Fibroblast of skin of left biceps (primary cell): ENCODE results near the gene ETF1.

Experiments
- DNase-seq, 2 experiments: peaks; one replicate each; pipeline ENCODE4 v3.0.0-alpha.2; 2013; ENCODE audit warnings: low read depth in 2 of 2

Gene ETF1

DNA sequence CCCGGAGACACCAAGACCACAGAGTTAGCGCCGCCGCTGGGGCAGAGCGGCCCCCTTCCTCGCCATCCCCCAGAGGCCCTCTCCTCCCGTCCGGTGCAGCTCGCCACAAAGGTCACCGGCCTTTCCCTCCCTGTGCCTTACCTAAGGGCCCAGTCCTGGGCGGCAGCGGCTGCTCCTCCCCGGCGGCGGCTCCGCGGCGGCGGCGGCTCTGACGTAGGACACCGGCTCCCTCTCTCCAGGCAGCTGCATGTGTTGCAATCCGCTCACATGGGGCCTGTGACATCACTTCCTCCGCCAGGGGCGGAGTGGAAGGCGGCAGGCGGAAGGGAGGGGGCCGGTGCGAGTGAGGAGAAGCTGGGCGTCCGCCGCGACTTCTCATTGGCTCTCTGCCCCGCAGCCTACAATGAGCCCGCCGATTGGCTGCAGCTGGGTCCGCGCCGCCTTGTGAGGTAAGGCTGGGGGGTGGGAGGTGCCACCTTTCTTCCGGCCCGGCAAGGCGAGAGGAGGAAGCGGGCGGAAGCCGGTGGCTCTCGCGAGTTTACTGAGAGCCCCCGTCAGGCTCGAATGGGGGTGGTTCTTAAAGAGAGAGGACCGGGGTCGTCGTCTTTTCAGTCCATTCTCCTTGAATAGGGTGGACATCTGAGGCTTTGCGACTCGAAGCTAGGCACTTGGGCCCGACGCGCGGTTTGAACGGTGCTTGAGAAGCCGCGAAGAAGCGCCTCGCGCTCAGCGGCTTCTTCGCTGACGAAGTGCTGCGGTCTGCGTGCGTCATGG lies at the start of gene ETF1:
Gene ETF1 (minus strand): TSS at position 281 of the 774 bp plus-strand sequence. CDS start 318 bp downstream, outside the sequence.
- peak; percentile 99 for DNase-seq

DNA sequence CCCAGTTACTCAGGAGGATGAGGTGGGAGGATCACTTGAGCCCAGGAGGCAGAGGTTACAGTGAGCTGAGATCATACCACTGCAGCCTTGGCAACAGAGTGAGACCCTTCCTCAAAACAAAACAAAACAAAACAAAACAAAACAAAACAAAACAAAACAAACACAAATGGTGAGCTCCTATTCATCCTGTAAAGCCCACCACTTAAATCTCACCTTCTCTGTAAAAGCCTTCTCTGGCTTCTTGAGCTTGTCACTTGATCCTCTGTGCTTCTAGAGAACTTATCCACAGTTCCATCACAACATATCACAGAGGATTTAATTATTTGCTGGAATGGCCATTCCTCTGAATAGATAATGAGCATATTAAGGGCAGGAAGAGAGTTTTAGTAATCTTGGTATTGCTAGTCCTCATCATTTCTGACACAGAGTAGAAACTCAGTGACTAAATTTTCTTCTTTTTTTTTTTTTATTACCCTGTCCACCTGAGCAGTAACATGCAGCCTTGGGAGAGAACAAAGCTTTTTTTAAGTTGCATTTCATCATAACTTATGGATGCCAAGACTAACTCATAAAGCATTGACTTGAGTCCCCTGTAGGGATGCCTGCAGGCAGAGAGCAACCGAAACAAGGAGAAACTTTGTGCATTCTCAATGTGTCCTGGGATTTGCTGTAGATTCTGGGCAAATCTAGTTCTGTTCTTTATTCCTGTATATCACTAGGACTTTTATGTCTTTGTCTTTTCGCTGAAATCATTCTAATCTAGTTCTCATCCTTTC lies 45.2 kb upstream of the ETF1 start:
- no peak for DNase-seq

DNA sequence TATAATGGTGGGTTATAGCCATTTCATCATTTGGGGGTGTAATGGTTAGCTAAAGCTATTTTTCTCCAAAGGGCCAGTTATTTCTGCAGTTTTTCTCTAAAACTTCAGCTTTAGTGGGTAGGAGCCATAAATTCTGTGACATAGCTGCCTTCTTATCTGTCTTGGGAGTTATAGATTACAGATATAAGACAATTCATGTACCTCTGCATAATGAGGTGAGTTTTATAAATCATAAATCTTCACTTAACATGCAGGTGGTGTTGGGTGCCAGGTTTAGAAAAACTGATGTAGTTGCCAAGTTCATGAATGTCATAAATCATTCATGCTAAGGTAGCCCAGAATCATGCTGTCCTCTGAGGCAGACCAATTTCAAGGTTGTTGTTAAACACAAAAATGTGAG lies 42.1 kb upstream of the ETF1 start:
- no peak for DNase-seq

DNA sequence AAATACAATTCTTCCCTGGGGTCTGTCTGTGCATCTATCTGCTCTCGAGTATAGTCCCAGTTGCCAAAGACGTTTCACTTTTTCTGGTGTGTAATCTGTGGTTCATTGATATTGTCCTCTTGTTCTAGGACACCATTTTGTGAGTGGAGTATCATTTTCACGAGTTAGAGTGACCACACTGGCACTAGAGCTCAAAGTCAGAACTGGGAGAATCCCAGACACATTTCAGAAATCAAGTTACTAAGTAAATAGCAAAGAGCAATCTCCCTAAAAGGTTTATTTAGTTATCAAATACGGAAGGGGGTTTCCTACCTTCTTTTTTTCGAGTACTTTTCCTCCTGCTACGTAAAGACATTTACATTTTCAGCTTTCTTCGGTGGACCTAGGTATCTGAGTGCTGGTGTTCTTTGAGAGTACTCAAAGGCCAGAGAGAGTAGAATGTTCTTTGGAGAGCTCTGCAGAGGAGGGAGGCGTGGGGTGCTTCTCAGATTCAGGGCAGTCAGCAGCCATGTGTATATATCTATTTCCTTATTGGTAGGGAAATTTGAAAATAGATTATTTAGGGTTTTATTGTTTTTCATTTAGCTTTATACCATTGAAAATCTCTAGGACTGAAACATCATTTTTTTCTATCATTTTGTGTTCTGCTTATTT lies 41.1 kb upstream of the ETF1 start:
- DNase-seq: no peak

DNA sequence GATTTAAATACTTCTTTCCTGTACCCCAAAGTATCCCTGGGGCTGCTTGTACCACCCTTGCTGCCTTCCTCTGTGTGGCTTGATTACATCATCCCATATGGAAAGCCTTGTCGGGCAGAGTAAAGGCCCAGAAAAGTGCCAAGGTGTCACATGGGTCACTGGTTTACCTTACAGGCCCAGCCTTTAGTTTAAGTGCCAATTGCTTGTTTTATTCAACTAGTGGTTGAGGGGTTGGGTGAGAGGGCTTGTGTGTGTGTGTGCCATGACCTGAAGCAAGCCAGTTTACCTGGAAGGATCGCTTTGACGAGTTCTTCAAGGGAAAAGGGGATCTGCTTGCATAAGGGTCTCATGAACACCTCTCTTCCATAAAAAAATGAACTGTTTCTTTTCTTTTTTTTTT lies 39.9 kb upstream of the ETF1 start:
- no peak for DNase-seq

DNA sequence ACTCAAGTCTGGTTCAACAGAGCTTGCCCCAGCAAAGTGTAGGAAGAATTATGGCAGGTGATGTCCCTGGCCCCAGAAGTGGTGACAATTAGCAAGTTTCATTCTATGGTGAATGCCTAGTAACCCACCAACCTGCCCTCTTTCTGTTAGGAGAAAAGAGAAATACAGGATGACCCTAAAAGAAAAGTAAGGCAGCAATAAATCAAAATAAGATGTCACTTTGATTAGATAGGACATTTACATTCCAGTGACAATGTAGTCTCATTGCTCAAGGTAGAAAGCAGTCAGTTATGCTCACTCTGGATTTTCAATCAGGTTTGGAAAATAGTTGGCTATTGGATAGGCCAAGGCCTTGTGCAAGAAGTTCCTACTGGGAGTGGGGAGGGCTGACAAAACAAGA lies 37.7 kb upstream of the ETF1 start:
- DNase-seq: no peak

DNA sequence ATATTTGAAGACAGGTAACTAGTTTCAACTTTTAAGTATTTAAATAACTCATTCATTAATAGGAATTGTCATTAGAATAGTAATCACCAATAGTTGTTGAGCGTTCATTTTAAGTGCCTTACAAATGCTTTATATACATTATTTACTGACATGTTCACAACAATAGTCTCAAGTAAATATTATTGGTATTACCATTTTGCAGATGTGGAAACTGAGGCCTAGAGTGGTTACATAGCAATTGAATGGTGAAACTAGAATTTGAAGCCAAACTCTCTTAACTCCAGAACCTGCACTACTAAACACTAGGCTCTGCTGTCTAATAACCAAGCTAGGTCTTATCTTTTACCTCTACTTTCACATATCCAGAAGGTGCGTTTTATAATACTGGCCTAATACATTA lies 37.0 kb upstream of the ETF1 start:
- no peak for DNase-seq

DNA sequence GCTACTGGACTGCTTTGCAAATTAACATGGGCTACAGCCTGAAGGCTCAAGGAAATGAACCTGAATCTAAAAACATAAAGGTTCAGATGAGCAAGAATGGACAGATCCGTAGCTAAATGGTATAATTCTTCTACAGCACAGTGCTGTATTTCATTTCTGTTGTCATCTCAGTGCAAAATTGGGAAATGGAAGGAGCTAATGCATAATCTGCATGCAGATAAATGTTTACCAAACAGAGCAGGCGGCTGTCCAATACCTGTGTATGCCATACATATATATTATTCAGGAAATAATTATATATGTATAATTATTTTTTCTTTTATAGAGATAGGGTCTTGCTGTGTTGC lies 36.5 kb upstream of the ETF1 start:
- DNase-seq: no peak

DNA sequence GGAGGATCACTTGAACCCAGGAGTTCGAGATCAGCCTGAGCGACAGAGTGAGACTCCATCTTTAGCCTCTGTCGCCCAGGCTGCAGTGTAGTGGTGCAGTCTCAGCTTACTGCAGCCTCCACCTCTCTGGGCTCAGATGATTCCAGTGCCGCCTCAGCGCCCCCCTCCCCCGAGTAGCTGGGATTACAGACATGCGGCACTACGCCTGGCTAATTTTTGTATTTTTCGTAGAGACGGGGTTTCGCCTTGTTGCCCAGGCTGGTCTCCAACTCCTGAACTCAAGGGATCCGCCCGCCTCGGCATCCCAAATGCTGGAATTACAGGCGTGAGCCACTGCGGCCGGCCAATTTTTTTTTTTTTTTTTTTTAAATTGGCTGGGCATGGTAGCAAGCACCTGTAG lies 34.4 kb upstream of the ETF1 start:
- DNase-seq: no peak

DNA sequence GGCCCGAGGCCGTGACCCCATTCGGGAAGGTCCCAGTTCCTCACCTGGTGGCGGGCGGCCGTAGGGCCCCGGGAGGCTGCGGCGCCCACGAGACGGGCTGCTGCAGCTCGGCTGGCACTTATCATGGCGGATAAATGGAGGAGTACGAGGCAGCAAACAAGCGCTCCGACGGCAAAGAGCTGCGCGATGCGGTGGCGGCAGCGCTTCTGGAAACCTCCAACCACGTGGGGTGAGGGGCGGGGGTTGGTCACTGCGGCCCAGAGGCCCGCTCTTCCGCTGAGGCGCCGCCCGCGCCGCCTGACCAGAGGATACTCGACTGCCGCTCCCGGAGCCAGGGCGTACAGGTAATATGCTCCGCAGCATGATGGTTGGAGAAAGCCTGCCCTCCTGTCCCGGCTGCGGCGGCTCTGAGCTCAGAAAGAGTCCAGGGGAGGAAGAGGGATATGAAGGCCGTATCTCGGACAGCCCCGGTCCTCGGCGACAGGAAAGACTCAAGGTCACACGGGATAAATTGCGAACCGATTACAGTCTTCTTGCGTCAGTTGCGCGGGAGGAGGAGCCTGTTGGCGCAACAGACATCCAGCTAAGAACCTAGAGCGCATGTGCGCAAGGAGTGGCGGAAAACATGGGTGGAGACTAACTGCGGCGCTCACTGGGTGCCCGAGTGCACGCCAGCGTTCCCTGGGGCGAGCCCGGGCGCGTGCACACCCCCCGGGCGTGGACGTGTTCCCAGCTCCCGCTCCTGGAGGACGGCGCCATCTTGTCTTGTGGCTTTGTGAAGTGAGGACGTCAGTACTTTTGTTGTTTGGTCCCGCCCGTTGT lies 32.4 kb upstream of the ETF1 start, which contains the start of gene HSPA9:
Gene HSPA9 (minus strand): TSS at position 208 of the 822 bp plus-strand sequence. CDS start 83 bp downstream, at position 125.
- peak; percentile 100 for DNase-seq

DNA sequence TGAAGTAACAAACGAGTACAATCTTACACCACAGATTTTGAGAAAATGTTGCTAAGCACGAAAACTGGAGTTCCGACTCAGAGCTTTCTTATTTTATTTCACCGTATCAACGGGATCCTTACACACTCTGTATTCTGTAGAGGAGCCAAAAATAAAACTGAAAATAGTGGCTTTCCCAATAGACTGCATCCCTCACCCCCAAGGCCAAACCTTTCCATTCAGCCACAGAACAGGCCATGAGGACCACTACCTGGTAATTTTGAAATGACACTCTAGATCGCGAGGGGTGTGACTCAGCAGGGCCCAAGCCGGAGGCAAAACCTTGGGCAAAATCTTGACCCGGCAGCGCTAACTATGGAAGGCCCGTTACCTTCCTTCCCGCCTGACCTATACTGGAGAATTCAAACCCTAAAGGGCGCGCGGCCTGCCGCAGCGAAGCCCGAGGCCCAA lies 31.7 kb upstream of the ETF1 start:
- no peak for DNase-seq

DNA sequence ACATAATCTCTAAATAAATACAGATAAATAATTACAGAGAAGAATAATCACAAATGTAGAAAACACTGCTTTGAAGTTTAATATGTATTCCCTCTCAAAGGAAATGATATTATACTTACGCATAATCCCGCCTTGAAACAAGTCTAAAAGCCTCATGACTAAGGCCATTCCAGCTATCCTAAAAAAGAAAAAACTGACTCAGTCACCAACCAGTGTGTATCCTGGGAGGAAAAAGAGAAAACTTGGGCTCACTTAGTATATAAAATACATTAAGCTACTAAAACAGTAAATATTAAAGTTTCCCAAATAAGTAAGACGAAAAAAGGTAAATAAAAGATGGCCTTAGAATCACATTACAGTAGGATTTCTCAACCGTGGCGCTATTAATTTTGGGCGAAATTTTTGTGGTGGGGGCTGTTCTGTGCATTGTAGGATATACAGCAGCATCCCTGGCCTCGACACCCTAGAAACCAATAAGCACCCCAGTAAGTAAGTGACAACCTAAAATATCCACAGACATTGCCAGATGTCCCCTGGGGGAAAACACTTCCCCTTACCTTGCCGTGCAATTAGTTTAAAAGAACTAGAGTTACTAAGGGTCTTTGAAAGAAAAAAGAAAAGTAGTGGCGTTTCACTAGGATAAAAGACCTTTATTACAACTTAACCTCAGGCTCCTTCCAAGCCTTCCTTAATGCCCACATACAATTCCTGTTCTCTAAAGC lies 31.1 kb upstream of the ETF1 start:
- no peak for DNase-seq

DNA sequence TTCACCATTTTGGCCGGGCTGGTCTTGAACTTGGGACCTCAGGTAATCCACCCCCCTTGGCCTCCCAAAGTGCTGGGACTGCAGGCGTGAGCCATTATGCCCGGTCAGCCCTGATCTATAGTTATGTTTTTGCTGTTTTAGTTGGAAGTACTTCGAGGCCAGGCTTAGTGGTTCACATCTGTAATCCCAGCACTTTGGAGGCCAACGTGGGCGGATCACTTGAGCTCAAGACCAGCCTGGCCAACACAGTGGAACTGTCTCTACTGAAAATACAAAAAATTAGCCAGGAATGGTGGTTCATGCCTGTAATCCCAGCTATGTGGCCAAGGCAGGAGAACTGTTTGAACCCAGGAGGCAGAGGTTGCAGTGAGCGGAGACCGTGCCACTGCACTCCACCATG lies 30.2 kb upstream of the ETF1 start:
- no peak for DNase-seq

DNA sequence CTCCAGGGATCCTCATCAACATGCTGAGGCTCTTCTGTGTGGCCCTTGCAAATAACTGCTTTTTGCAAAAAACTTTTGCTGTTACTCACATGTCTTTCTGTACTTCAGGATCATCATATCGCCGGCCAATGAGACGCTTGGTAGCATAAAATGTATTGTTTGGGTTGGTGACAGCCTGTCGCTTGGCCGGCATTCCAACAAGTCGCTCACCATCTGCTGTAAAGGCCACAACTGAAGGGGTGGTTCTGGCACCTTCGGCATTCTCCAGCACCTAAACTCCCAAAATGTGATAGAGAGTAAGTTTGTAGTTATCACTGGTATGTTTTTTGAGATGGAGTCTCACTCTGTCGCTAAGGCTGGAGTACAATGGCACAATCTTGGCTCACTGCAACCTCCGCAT lies 27.8 kb upstream of the ETF1 start:
- no peak for DNase-seq

DNA sequence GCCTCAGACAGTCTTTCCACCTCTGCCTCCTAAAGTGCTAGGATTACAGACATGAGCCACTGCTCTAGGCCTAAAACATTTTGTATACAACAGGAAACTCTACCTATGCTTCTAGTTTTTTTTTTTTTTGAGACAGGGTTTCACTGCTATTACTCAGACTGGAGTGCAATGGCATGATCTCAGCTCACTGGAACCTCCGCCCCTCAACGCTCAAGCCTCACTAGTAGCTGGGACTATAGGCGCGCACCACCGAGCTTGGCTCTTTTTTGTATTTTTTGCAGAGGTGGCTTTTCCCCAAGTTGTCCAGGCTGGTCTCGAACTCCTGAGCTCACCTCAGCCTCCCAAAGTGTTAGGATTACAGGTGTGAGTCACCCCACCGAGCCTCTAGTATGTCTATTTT lies 26.7 kb upstream of the ETF1 start:
- no peak for DNase-seq

DNA sequence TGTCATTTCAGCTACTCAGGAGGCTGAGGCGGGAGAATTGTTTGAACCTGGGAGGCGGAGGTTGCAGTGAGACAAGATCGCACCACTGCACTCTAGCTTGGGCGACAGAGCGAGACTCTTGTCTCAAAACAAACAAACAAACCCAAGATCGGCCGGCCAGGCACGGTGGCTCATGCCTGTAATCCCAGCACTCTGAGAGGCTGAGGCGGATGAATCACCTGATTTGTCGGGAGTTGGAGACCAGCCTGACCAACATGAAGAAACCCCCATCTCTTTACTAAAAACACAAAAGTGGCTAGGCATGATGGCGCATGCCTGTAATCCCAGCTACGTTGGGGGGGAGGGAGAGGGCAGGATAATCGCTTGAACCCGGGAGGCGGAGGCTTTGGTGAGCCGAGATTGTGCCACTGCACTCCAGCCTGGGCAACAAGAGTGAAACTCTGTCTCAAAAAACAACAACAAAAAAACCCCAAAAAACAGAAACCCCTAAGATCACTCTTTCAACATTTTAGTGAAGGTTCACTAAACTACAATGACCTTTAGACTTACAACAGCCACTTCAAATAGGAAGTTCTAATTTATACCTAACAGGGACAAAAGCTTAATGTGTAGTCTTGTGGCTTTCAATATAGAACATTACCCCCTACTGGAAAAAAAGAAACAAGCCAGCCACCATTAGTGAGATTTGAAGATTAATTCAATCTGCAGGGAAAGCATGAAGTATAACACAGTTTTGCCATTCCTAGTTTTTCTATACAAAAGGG lies 25.2 kb upstream of the ETF1 start:
- DNase-seq: no peak

DNA sequence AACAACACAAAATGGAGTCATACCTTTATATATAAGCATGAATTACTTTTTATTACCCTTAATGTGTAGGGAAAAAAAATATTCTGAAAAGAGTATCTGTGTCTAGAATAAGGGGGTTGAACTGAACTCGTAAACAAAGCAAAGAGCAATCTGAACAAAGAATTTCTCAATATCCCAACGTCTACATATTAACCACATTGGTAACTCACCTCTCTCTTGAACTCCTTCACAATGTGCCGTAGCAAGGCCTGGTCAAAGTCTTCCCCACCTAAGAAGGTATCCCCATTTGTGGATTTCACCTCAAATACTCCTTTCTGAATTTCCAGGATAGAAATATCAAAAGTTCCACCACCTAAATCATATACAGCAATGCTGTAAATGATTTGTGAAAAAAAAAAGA lies 23.8 kb upstream of the ETF1 start:
- no peak for DNase-seq

DNA sequence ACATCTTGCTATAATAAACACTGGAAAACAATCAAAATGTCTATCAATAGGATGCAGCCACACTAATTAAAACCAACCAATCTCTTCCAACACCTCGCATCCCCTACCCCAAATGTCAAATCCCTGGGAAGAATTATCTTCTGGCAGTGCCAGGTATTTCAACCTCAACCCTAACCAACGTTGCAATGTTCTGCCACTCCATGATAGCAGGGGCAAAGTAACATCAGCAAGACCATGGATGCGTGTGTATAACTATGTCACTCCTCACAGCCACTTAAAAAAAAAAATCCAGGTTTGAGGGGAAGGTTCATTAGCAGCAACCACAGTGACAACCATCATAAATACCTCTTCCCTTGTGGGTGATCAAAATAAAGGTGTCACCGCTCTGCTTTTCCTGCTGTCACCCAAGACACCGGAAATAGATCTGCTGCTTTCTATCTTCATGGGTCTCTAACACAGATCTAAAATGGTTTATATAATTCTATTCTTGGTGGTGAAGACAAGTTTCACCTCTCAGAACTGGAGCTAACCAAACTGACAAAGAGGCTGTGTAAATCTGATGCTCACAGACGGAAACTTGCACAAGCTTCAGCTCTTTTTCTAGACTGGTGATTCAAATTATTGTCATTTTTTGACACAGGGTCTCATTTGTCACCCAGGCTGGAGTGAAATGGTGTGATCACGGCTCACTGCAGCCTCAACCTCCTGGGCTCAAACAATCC lies 22.2 kb upstream of the ETF1 start:
- no peak for DNase-seq

DNA sequence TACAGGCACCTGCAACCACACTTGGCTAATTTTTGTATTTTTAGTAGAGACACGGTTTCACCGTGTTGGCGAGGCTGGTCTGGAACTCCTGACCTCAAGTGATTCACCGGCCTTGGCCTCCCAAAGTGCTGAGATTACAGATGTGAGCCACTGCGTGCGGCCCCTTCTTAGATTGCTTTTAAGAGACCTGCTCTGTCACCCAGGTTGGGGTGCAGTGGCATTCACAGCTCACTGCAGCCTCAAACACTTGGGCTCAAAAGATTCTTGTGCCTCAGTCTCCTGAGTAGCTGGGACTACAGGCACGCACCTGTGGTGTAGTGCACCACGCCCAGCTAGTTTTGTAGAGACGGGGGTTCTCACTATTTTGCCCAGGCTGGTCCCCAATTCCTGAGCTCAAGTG lies 21.2 kb upstream of the ETF1 start:
- no peak for DNase-seq
